ENCODE results near the gene STK10.

DNA sequence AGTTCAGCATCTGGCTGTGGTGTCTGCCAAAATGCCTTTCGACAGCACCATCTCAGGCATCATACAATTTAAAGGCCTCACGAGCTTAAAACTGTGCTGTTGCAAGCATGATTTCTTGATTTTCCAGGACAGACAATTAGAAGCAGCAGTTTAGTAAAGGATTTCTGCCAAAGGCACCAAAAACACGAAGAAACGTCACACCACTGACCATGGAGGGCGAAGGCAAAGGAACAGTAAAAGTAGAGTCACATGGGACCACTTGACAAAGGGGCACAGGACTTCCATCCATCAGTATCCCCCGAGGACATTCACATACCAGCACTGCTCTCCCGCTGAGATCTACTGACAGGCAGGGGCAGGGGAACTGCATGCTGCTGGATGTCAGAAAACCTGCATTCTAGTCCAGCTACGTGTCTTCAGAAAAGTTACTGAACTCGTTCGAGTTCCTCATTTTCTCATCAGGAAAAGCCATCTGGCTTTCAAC, 111.2 kb downstream of the STK10 start:
- TF ChIP-seq EZH2 (IDR thresholded peaks at IDR 0.05) (no peak), POLR2AphosphoS5 (IDR thresholded peaks at IDR 0.05; ENCODE audit: borderline replicate concordance, low read depth, low read length) (no peak), FOXP2 (optimal IDR thresholded peaks at IDR 0.05; ENCODE audit: control extremely low read depth, extremely low read length, insufficient read depth) (no peak)

Data from SK-N-MC (cell line).